Measurements from ENCODE around the gene RSPH1. TPM values are rescaled to one million over a fixed set of nuclear protein-coding genes. Genes with fewer than 3 reads are reported as not detected.

The RSPH1 gene
- total RNA-seq, 2 donors from 2014 or later = 6.9 to 7.5 TPM

DNA sequence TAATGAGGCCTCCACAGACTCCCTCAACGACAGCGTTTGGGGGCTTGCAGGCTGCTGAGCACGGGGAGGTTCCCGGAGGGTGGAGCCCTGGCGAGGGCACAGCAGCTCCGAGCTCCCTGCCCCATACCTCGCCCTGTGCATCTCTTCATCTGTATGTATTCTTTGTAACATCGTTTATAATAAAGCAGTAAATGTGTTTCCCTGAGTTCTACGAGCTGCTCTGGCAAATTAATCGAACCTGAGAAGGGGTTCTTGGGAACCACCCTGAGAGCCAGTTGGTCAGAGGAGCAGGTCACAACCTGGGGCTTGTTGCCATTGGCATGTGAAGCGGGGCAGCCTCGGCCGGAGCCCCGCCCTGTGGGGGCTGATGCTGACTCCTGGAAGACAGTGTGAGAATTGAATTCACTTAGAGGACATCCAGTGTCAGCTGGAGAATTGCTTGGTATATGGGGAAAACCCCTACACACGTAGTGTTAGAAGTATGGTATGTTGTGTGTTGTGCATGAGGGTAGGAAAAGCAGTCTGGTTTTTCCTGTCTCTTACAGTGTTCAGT is 29.1 kb upstream of the RSPH1 start:
- intact Hi-C loops (cut with DNase I) = no loop called here
- Histone ChIP-seq H3K4me1 (peaks cover 41% of the 10 kb centered on the region), H3K4me3 (peak overlapping the region; percentile 9), H3K9ac (ENCODE audit: low read depth in 2 of 2, low read length in 2 of 2) (peak overlapping the region; percentile 9 to 25), H3K27me3 (no peaks in the 10 kb centered on the region), H3K27ac (peak overlapping the region; percentile 82), H3K36me3 (peaks cover 4% of the 10 kb centered on the region), H3K9me3 (no peaks in the 10 kb centered on the region)
- no peak for TF ChIP-seq CTCF (IDR thresholded peaks at IDR 0.05)
- DNase-seq = no peak

DNA sequence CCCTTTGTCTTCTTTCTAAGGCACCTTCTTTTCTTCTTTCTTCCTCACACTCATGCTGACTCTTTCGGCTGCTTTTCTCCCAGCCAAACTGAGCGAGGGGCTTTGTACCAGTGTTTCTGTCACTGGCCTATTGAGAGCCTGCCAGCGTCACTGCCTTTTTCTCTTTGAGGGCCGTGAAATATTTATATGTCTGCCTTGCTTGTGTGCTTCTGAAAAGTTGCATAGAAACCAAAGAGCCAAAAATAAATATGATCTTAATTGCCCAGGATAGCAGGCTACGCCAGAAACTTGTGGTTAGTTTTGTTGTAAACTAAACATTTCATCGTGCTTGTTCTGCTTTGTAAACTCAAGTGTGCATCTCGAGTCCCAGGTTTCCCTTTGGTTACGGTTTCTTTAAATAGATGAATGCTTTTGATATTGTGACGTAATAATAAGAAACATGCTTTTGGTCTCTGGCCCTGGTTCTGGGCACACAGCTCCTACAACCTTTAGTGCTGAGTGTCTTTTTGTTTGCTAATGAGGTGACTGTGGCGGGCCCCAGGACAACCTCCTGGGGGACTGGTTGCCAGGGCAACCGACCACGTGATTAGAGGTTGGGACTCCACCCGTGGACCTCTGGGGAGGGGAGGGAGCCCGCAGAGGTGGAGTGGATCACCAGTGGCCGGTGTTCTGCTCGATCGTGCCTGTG is 28.5 kb upstream of the RSPH1 start:
- Histone ChIP-seq H3K4me1 (peaks cover 41% of the 10 kb centered on the region), H3K27ac (peak overlapping the region; percentile 82), H3K9me3 (no peaks in the 10 kb centered on the region), H3K27me3 (no peaks in the 10 kb centered on the region), H3K36me3 (no peaks in the 10 kb centered on the region), H3K4me3 (peak overlapping the region; percentile 9), H3K9ac (ENCODE audit: low read depth in 2 of 2, low read length in 2 of 2) (peak overlapping the region; percentile 25 to 52)
- peak; percentile 79 for DNase-seq
- intact Hi-C loops (cut with DNase I) = no loop called here
- TF ChIP-seq CTCF (IDR thresholded peaks at IDR 0.05) = no peak

DNA sequence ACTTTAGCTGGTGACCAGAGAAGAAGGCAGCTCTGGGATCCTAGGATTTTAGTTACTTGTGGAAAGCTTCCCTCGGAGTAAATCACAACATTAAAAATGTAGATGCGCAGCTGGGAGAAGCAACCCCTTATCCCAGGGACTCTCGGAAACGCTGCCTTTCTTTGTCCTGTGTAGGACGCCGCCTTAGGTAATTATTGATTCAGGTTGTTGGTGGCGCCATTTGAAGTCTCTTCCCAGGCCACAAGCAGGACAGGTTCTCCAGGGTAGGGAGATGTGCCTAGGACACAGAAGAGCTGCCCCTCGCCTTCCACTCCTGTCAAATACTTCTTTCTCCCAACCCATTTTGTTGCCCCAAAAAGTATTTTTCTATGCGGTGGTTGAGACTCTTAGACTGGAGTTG is 27.9 kb upstream of the RSPH1 start:
- DNase-seq = peak; percentile 60
- peak overlapping the region; percentile 82 for H3K27ac ChIP-seq
- intact Hi-C loops (cut with DNase I) = no loop called here
- H3K9ac ChIP-seq (ENCODE audit: low read depth in 2 of 2, low read length in 2 of 2) = peak overlapping the region in 1 of 2 donors; percentile 52
- no peak for TF ChIP-seq CTCF (IDR thresholded peaks at IDR 0.05)
- H3K4me3 ChIP-seq = no peak overlapping the region
- peaks cover 41% of the 10 kb centered on the region for H3K4me1 ChIP-seq
- H3K9me3 ChIP-seq = no peaks in the 10 kb centered on the region
- H3K27me3 ChIP-seq = no peaks in the 10 kb centered on the region
- peaks cover 2% of the 10 kb centered on the region for H3K36me3 ChIP-seq

DNA sequence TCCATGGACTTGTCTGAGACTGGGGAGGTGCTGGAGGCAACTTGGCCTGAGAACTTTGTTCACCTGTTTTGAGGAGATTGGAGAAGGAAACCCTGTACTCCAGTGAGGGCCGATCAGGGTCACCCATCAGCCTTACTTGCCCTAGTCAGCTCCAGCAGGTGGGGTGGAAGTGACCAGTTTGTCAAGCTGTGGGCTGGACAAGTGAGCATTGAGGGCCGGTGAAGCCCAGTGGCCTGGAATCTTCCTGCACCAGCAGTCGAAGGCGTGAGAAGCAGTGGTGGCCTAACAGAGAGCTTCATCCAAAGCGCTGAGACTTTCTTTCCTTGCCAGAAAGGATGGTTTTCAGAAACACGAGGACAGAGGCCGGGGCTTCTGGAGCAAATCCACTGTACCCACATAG is 27.2 kb upstream of the RSPH1 start:
- H3K36me3 ChIP-seq = peaks cover 4% of the 10 kb centered on the region
- intact Hi-C loops (cut with DNase I) = no loop called here
- H3K27me3 ChIP-seq = no peaks in the 10 kb centered on the region
- H3K9me3 ChIP-seq = no peaks in the 10 kb centered on the region
- DNase-seq = no peak
- H3K27ac ChIP-seq = peak overlapping the region; percentile 82
- peaks cover 41% of the 10 kb centered on the region for H3K4me1 ChIP-seq
- no peak overlapping the region for H3K4me3 ChIP-seq
- no peak for TF ChIP-seq CTCF (IDR thresholded peaks at IDR 0.05)
- H3K9ac ChIP-seq (ENCODE audit: low read depth in 2 of 2, low read length in 2 of 2) = peak overlapping the region in 1 of 2 donors; percentile 28

DNA sequence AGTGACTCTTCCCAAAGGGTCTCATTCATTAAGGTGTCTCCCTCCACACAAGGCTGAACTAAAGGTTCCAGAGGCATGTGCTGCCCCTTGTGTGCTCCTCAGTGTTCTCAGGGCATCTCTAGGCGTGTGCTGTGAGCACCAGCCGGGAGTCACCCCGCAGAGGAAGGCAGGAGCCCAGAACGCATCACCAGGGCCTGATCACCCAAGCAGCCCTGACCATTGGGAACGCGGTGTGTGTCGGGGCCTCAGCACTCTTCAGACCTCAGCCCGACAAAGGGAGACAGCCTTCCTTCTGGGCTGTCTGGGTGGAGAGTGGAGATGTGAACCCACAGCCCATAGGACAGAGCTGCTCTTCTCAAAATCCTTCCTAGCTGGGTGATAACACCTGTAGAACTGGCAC is 26.7 kb upstream of the RSPH1 start:
- DNase-seq = no peak
- peak overlapping the region in 1 of 2 donors; percentile 28 for H3K9ac ChIP-seq (ENCODE audit: low read depth in 2 of 2, low read length in 2 of 2)
- TF ChIP-seq CTCF (IDR thresholded peaks at IDR 0.05) = no peak
- H3K9me3 ChIP-seq = no peaks in the 10 kb centered on the region
- intact Hi-C loops (cut with DNase I) = no loop called here
- H3K27me3 ChIP-seq = no peaks in the 10 kb centered on the region
- H3K36me3 ChIP-seq = peaks cover 4% of the 10 kb centered on the region
- peak overlapping the region; percentile 82 for H3K27ac ChIP-seq
- H3K4me1 ChIP-seq = peaks cover 41% of the 10 kb centered on the region
- no peak overlapping the region for H3K4me3 ChIP-seq

Data from colonic mucosa (tissue), 4 donors.